Tibial nerve (tissue), 3 donors: ENCODE data around the gene MOB3A.

Experiments used
- EP300 ChIP-seq, 2 donors: sonication (generic); formaldehyde crosslinking; IDR thresholded peaks; one replicate each; pipeline ENCODE4 v1.6.1; 2017; ENCODE audit warnings: antibody characterized with exemption in 2 of 2, mild to moderate bottlenecking in 1 of 2
- POLR2A ChIP-seq, 2 donors: fragments of 450-650 bp; IDR thresholded peaks; one replicate each; pipeline ENCODE4 v1.6.1; 2017; ENCODE audit warnings: antibody characterized with exemption in 2 of 2, mild to moderate bottlenecking in 2 of 2, moderate library complexity in 2 of 2

- no peak for TF ChIP-seq POLR2A (IDR thresholded peaks at IDR 0.05)
- no peak for TF ChIP-seq EP300 (IDR thresholded peaks at IDR 0.05)
These were observed 19.8 kb upstream of the MOB3A start for GRCh38 chr19:2115911-2116426.
